ENCODE measurements around the gene MCM6. TPM values are rescaled to one million over a fixed set of nuclear protein-coding genes. Genes with fewer than 3 reads are reported as not detected.

Gene MCM6
- total and polyA plus RNA-seq, 4 donors: 19.2 to 33.8 (median 25.8) TPM

DNA sequence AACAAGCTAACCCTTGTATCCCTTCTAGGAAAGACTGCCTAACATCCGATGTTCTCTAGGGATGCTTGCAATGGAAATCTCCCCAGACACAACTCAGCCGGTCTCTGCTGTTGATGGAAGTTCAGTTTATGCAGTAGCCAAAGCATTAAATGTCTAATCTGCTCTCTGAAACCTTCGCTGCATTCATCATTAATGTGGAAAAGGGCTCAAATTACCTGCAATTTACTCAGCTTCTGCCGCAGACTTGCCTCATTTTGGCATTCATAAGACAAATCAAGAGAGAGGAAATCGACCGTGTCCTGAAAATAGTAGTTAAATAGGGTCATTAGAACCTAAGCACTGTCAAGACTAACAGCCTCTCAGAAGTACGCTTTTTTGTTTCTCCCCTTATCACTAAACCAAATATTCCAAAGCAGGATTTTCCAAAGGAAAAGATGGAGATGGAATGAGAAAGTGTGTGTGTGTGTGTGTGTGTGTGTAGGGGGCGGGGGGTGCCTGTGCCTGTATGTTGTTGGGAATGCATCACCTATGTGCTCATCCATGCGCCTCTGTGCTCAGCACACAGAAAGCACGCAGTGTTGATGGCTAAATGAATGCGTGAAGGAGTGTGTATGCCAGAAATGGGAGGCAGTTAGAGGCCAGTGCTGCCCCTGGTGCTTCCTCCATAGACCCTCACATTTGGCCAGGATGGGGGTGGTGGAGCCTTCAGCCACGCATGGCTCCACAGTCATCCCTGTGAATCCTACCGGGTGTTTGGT, 46.7 kb downstream of the MCM6 start:
- H3K9me3 ChIP-seq (ENCODE audit: control insufficient read depth, insufficient read depth, low read length): no peaks in the 10 kb centered on the region
- H3K27ac ChIP-seq (ENCODE audit: low read depth, low read length): no peak overlapping the region
- no peak overlapping the region for H3K4me3 ChIP-seq (ENCODE audit: low read depth, low read length)
- peak in 1 of 6 donors; percentile 81 for DNase-seq (ENCODE audit: low read depth in 4 of 6, low spot score in 6 of 6)
- no peaks in the 10 kb centered on the region for H3K27me3 ChIP-seq (ENCODE audit: control insufficient read depth, insufficient read depth, low read length)
- WGBS (ENCODE audit: insufficient coverage): 83% methylated on average over 3 of the region's 13 CpGs
- H3K36me3 ChIP-seq (ENCODE audit: control insufficient read depth, insufficient read depth, low read length): no peaks in the 10 kb centered on the region
- H3K4me1 ChIP-seq (ENCODE audit: control insufficient read depth, insufficient read depth, low read length): peaks cover 5% of the 10 kb centered on the region

DNA sequence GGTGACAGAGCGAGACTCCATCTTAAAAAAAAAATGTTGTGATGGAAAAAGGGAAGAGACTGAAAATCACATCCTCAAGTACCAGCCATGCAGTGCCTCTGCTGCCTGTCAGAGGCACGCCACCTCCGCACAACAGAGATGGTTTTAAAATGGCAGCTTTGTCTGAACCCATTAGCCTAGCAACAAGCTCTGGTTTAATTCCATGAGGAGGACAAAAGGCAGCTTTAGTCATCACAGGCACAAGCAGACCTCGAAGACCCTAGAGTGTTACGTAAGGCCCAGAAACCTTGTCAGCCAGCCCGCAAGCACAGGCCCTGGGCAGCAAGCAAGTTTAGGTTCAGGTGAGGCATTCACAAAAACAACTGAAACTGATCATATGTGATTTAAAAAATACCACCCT, 49.7 kb downstream of the MCM6 start:
- Histone ChIP-seq H3K36me3 (ENCODE audit: control insufficient read depth, insufficient read depth, low read length) (no peaks in the 10 kb centered on the region), H3K27ac (ENCODE audit: low read depth, low read length) (no peak overlapping the region), H3K9me3 (ENCODE audit: control insufficient read depth, insufficient read depth, low read length) (peaks cover 3% of the 10 kb centered on the region), H3K4me3 (ENCODE audit: low read depth, low read length) (no peak overlapping the region), H3K27me3 (ENCODE audit: control insufficient read depth, insufficient read depth, low read length) (no peaks in the 10 kb centered on the region), H3K4me1 (ENCODE audit: control insufficient read depth, insufficient read depth, low read length) (peaks cover 5% of the 10 kb centered on the region)
- DNase-seq (ENCODE audit: low read depth in 4 of 6, low spot score in 6 of 6): no peak
- WGBS (ENCODE audit: insufficient coverage): 78% methylated on average over 4 of the region's 6 CpGs

DNA sequence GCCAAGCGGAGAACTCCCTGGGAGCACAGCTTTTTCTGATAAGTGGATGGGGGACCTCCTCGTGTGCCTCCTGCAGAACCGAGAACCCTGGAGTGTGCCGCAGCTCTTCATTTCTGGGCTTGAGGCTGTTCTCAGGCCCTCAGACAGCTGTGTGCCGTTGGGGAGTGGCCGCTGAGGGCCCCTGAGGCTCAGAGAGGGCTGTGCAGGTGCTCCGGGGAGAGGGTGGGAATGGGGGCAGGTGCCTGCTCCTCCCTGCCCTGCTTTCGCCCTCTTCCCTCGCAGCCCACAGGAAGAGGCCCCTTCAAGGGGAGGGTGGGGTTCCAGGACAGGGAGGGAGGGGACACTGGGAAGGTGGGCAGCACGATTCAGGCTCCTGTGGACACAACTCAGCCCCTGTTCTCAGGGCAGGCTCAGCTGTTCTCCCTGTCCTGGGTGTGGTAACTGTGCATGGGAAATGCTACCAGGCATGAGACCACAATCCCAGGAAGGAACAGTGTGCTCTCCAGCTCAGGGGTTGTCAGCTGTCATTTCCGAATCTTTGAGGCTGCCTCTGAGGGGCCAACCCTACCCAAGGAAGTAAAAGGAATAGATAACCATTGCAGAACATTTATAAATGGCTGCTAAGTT, 50.6 kb downstream of the MCM6 start:
- DNase-seq (ENCODE audit: low read depth in 4 of 6, low spot score in 6 of 6): no peak
- 72% methylated on average over 11 of the region's 11 CpGs for WGBS (ENCODE audit: insufficient coverage)
- peaks cover 3% of the 10 kb centered on the region for H3K9me3 ChIP-seq (ENCODE audit: control insufficient read depth, insufficient read depth, low read length)
- H3K4me3 ChIP-seq (ENCODE audit: low read depth, low read length): no peak overlapping the region
- H3K27ac ChIP-seq (ENCODE audit: low read depth, low read length): no peak overlapping the region
- no peaks in the 10 kb centered on the region for H3K27me3 ChIP-seq (ENCODE audit: control insufficient read depth, insufficient read depth, low read length)
- H3K36me3 ChIP-seq (ENCODE audit: control insufficient read depth, insufficient read depth, low read length): no peaks in the 10 kb centered on the region
- H3K4me1 ChIP-seq (ENCODE audit: control insufficient read depth, insufficient read depth, low read length): peaks cover 5% of the 10 kb centered on the region

DNA sequence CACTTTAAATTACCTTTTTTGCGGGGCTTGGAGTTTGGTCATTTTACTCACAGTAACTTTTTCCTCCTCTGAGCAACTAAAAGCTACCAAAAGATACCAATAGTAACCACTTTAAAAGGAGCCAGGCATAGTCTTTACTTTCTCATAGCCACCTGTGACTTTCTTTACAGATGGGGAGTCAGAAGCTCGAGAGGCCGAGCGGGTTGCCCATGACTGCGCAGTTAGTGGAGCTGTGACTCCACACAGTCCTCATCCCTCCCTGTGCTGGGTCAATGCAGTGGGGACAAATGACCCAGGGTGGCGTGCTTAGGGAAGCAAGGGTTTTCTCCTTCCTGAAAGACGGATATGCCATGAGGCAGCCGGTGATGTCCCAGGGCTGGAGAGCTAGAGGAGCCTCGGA, 51.1 kb downstream of the MCM6 start:
- no peaks in the 10 kb centered on the region for H3K27me3 ChIP-seq (ENCODE audit: control insufficient read depth, insufficient read depth, low read length)
- H3K36me3 ChIP-seq (ENCODE audit: control insufficient read depth, insufficient read depth, low read length): no peaks in the 10 kb centered on the region
- peaks cover 3% of the 10 kb centered on the region for H3K9me3 ChIP-seq (ENCODE audit: control insufficient read depth, insufficient read depth, low read length)
- H3K4me1 ChIP-seq (ENCODE audit: control insufficient read depth, insufficient read depth, low read length): peaks cover 5% of the 10 kb centered on the region
- no peak overlapping the region for H3K4me3 ChIP-seq (ENCODE audit: low read depth, low read length)
- 77% methylated on average over 5 of the region's 9 CpGs for WGBS (ENCODE audit: insufficient coverage)
- no peak overlapping the region for H3K27ac ChIP-seq (ENCODE audit: low read depth, low read length)
- no peak for DNase-seq (ENCODE audit: low read depth in 4 of 6, low spot score in 6 of 6)

DNA sequence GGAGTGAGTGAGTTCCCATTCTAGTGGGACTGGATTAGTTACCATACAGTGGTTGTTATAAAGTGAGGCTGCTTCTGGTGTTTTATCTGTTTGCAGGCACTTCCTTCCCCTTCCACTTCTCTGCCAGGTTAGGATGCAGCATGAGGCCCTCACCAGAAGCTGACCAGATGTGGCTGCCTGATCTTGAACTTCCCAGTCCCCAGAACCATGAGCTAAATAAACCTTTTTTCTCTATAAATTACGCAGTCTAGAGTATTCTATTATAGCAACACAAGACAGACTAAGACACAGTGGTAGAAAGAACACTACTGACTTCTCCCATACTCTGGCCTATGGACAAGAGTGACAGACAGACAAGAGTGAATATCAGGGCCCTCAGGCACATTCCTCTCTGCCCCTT, 53.4 kb downstream of the MCM6 start:
- Histone ChIP-seq H3K4me3 (ENCODE audit: low read depth, low read length) (no peak overlapping the region), H3K27me3 (ENCODE audit: control insufficient read depth, insufficient read depth, low read length) (no peaks in the 10 kb centered on the region), H3K9me3 (ENCODE audit: control insufficient read depth, insufficient read depth, low read length) (peaks cover 3% of the 10 kb centered on the region), H3K4me1 (ENCODE audit: control insufficient read depth, insufficient read depth, low read length) (peaks cover 3% of the 10 kb centered on the region), H3K27ac (ENCODE audit: low read depth, low read length) (no peak overlapping the region), H3K36me3 (ENCODE audit: control insufficient read depth, insufficient read depth, low read length) (no peaks in the 10 kb centered on the region)
- WGBS (ENCODE audit: insufficient coverage): 86% methylated on average over 1 of the region's 1 CpG
- DNase-seq (ENCODE audit: low read depth in 4 of 6, low spot score in 6 of 6): no peak

DNA sequence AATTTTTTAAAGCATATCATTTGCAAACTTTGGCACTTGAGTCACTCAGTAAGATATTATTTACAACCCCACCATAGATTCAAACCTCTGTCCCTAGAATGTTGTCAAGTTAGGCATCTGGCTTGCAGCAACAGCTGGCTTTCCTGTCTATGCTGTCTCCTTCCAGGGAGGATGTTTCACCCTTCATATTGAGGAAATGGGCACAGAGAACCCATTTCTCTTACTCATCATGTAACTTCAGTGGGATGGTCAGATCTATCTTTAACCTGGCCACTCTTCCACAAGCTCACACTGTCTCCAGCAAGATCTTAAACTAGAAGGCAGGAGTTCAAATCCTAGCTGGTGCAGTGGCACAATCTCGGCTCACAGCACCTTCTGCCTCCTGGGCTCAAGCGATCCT, 55.1 kb downstream of the MCM6 start:
- Histone ChIP-seq H3K36me3 (ENCODE audit: control insufficient read depth, insufficient read depth, low read length) (no peaks in the 10 kb centered on the region), H3K9me3 (ENCODE audit: control insufficient read depth, insufficient read depth, low read length) (peaks cover 3% of the 10 kb centered on the region), H3K4me1 (ENCODE audit: control insufficient read depth, insufficient read depth, low read length) (peaks cover 3% of the 10 kb centered on the region), H3K4me3 (ENCODE audit: low read depth, low read length) (no peak overlapping the region), H3K27me3 (ENCODE audit: control insufficient read depth, insufficient read depth, low read length) (no peaks in the 10 kb centered on the region), H3K27ac (ENCODE audit: low read depth, low read length) (no peak overlapping the region)
- no peak for DNase-seq (ENCODE audit: low read depth in 4 of 6, low spot score in 6 of 6)
- WGBS (ENCODE audit: insufficient coverage): 80% methylated on average over 1 of the region's 2 CpGs

DNA sequence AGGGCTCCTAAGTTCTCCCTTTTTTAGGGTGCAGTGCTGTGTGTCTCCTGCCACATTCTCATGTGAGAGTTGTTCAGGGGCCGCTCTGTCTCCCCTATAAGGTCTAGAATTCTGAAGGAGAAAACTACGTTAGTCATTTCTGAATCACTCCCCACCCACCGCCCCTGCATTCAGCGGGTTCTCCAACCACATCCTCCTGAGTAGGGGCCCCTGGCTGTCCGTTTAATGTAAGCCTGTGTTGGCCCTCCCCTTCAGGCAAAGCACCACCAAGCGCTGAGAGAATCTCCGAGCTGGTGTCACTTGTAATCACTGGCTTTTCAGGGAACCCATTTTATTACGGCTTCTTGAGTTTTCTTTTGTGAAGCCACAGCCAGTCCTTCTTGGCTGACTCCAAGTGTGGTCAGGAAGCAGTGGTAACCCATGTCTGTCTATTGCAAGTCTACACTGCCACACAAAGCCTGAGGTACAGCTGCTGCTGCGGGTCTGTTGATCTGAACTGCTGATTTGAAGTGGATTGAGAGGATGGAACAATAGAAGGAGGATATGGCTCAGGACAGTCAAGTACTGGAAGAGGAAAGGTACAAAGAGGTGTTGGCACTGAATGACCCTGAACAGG, 56.1 kb downstream of the MCM6 start:
- Histone ChIP-seq H3K36me3 (ENCODE audit: control insufficient read depth, insufficient read depth, low read length) (no peaks in the 10 kb centered on the region), H3K4me1 (ENCODE audit: control insufficient read depth, insufficient read depth, low read length) (no peaks in the 10 kb centered on the region), H3K4me3 (ENCODE audit: low read depth, low read length) (no peak overlapping the region), H3K27ac (ENCODE audit: low read depth, low read length) (no peak overlapping the region), H3K9me3 (ENCODE audit: control insufficient read depth, insufficient read depth, low read length) (peaks cover 3% of the 10 kb centered on the region), H3K27me3 (ENCODE audit: control insufficient read depth, insufficient read depth, low read length) (no peaks in the 10 kb centered on the region)
- DNase-seq (ENCODE audit: low read depth in 4 of 6, low spot score in 6 of 6): no peak
- WGBS (ENCODE audit: insufficient coverage): 55% methylated on average over 8 of the region's 9 CpGs

DNA sequence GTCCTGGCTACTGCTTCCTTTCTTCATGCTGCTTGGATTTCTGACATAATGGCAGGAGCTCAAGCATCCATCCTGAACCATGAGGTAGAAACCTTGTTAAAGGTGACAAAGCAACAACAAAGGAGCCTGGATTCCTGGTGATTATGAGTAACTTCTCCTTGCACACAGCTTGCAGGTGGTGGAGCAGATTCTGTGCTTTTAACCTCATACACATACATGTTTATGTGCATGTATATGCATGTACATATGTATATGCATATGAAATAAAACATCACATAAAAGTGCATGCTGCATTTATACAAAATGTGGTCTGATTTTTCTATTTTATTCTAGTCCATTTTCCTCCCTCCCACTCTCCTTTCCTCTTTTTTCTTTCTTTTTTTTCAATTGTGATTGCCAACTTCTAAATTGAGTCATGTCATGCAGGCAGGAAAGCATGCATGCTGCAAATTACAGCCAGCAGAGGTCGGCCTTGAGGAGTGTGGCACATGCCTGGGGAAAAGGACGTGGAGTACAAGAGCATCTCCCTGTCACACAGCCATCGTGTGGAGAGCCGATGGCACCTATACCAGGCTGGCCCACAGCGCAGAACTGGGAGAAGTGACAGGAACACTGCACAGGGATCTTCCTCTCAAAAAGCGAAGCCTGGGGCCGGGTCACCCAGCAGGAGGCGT, 57.2 kb downstream of the MCM6 start:
- WGBS (ENCODE audit: insufficient coverage): 66% methylated on average over 5 of the region's 8 CpGs
- no peaks in the 10 kb centered on the region for H3K27me3 ChIP-seq (ENCODE audit: control insufficient read depth, insufficient read depth, low read length)
- H3K27ac ChIP-seq (ENCODE audit: low read depth, low read length): no peak overlapping the region
- DNase-seq (ENCODE audit: low read depth in 4 of 6, low spot score in 6 of 6): no peak
- H3K9me3 ChIP-seq (ENCODE audit: control insufficient read depth, insufficient read depth, low read length): peaks cover 3% of the 10 kb centered on the region
- H3K36me3 ChIP-seq (ENCODE audit: control insufficient read depth, insufficient read depth, low read length): no peaks in the 10 kb centered on the region
- no peak overlapping the region for H3K4me3 ChIP-seq (ENCODE audit: low read depth, low read length)
- no peaks in the 10 kb centered on the region for H3K4me1 ChIP-seq (ENCODE audit: control insufficient read depth, insufficient read depth, low read length)

DNA sequence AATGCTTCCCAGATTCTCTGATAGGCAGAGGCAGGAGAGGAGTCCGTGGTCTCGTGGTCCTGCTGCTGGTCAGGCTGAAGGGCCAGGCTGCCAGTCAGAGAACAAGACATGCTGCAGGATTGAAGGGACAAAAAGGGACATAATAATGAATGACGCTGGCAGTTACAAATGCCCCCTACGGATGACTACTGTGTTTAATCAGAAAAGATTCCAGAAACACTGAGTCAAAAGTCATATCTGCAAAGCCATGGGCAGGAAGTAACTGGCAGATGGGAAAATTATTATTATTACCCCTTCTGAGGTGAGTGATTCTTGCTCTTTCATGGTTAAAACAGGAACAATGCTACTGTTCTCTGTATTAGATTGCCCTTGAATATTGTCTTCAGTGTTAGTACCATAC, 58.3 kb downstream of the MCM6 start:
- WGBS (ENCODE audit: insufficient coverage): 63% methylated on average over 4 of the region's 4 CpGs
- Histone ChIP-seq H3K4me1 (ENCODE audit: control insufficient read depth, insufficient read depth, low read length) (no peaks in the 10 kb centered on the region), H3K36me3 (ENCODE audit: control insufficient read depth, insufficient read depth, low read length) (no peaks in the 10 kb centered on the region), H3K27ac (ENCODE audit: low read depth, low read length) (no peak overlapping the region), H3K27me3 (ENCODE audit: control insufficient read depth, insufficient read depth, low read length) (no peaks in the 10 kb centered on the region), H3K9me3 (ENCODE audit: control insufficient read depth, insufficient read depth, low read length) (peaks cover 3% of the 10 kb centered on the region), H3K4me3 (ENCODE audit: low read depth, low read length) (no peak overlapping the region)
- DNase-seq (ENCODE audit: low read depth in 4 of 6, low spot score in 6 of 6): no peak

Measured in spinal cord (tissue), 10 donors.